ENCODE results near the gene PER2.
A peak's percentile ranks its signal among the peaks of the same experiment; 100 is the strongest.
"Not testable (repeated sequence)": the region's sequence is repeated elsewhere in the genome, so short reads cannot be mapped to it uniquely, and the experiment has no call there.

PER2 gene

GRCh38 chr2:238321467-238321866, 33.1 kb upstream of the PER2 start:
- Histone ChIP-seq H3K9ac (ENCODE audit: low read depth, low read length) (peak overlapping the region; percentile 55; the same call in 1 of the 2 replicates), H3K36me3 (ENCODE audit: insufficient read depth, low read length) (no peaks in the 10 kb centered on the region), H3K9me3 (ENCODE audit: control insufficient read depth, insufficient read depth, low read length) (no peaks in the 10 kb centered on the region), H3K4me1 (ENCODE audit: insufficient read depth, low read length) (peaks cover 5% of the 10 kb centered on the region; the same call in 1 of the 2 replicates)

DNA sequence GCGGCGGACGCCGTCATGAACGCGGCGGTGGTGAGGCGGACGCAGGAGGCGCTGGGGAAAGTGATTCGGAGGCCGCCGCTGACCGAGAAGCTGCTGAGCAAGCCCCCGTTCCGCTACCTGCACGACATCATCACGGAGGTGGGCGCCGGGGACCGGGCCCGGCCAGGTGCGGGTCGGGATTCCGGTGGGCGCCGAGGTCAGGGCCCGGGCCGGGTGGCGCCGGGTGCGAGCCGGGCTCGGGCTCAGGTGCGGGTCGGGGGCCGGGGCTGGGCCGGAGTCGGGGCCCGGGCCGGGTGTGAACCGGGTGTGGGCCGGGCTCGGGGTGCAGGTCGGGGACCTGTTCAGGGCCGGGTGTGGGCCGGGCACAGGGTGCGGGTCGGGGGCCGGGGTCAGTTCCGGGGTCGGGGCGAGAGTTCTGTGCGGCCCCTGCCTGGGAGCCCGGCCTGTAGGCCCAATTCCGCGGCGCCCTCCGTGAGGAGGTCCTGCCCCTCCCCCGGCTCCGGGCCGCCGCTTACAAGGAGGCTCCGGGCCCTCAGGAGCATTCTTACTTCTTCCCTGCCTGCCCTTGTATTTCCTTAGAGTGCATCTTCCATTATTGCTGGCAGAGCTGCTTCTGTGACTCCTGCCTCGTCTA, 32.4 kb upstream of the PER2 start:
- no peaks in the 10 kb centered on the region for H3K9me3 ChIP-seq (ENCODE audit: control insufficient read depth, insufficient read depth, low read length)
- H3K4me1 ChIP-seq (ENCODE audit: insufficient read depth, low read length): peaks cover 5% of the 10 kb centered on the region; the same call in 1 of the 2 replicates
- H3K36me3 ChIP-seq (ENCODE audit: insufficient read depth, low read length): no peaks in the 10 kb centered on the region
- peak overlapping the region; percentile 55; the same call in 1 of the 2 replicates for H3K9ac ChIP-seq (ENCODE audit: low read depth, low read length)

- no peaks in the 10 kb centered on the region for H3K9me3 ChIP-seq (ENCODE audit: control insufficient read depth, insufficient read depth, low read length)
- no peaks in the 10 kb centered on the region for H3K36me3 ChIP-seq (ENCODE audit: insufficient read depth, low read length)
- peak within 1 kb of the TSS; percentile 55; the same call in 1 of the 2 replicates for H3K9ac ChIP-seq (ENCODE audit: low read depth, low read length)
- H3K4me1 ChIP-seq (ENCODE audit: insufficient read depth, low read length): peaks cover 5% of the 10 kb centered on the region; the same call in 1 of the 2 replicates
Measured at GRCh38 chr2:238320246-238320647, 31.8 kb upstream of the PER2 start, which contains the start of gene TRAF3IP1. Gene TRAF3IP1, plus strand, starts transcription at chr2:238320518. Its CDS starts 145 bp downstream, at chr2:238320663.

DNA sequence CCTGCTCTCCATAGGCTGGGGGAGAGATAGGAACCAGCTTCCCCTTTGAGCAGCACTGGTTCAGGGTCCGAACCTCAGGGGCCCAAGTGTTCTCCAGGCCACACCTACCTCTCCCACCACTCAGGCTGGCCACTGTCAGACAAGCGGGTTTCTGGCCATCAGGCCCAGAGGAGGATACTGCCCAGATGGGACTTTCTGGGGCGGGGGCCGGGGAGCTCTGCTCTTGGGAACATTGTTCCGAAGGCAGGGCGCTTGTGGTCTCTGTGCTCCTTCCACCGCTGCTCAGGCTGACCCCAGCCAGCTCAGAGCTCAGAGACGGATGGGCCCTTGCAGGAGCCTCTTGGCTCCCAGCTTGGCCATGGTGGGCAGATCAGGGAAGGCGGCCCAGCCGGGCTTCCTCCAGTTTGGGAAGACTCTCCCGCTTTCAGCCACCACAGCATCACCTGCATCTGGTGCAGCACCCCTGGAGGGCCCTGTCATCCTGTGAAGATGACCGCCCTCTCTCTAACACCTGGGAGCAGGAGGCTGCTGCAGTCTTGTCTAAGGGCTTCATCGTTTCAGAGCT, 26.7 kb upstream of the PER2 start:
- Histone ChIP-seq H3K9me3 (ENCODE audit: control insufficient read depth, insufficient read depth, low read length) (no peaks in the 10 kb centered on the region), H3K4me1 (ENCODE audit: insufficient read depth, low read length) (no peaks in the 10 kb centered on the region), H3K36me3 (ENCODE audit: insufficient read depth, low read length) (no peaks in the 10 kb centered on the region), H3K9ac (ENCODE audit: low read depth, low read length) (no peak overlapping the region)

DNA sequence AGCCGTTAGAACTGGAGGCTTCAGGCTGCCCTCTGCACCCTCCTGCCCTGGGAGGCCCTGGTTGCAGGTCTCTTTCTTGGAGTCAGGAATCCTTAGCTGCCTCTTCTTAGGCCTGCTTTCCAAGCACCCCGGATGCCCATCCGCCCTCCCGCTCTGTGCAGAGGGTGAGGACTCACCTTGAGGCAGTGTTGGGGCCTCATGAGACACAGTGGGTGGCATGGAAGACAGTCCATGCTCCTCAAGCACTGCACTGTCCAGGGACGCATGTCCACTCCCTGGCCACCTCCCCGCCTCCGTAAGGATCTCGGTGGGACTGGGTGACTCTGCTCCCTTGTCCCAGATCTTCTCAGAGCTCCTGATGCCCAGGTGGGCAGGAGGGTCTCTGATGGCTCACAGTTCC, 26.2 kb upstream of the PER2 start:
- Histone ChIP-seq H3K9me3 (ENCODE audit: control insufficient read depth, insufficient read depth, low read length) (no peaks in the 10 kb centered on the region), H3K36me3 (ENCODE audit: insufficient read depth, low read length) (no peaks in the 10 kb centered on the region), H3K9ac (ENCODE audit: low read depth, low read length) (no peak overlapping the region), H3K4me1 (ENCODE audit: insufficient read depth, low read length) (no peaks in the 10 kb centered on the region)

- Histone ChIP-seq H3K9ac (ENCODE audit: low read depth, low read length) (no peak overlapping the region), H3K4me1 (ENCODE audit: insufficient read depth, low read length) (no peaks in the 10 kb centered on the region), H3K36me3 (ENCODE audit: insufficient read depth, low read length) (no peaks in the 10 kb centered on the region), H3K9me3 (ENCODE audit: control insufficient read depth, insufficient read depth, low read length) (no peaks in the 10 kb centered on the region)
Measured at GRCh38 chr2:238313991-238314350, 25.6 kb upstream of the PER2 start.

GRCh38 chr2:238313289-238313990, 25.0 kb upstream of the PER2 start:
- Histone ChIP-seq H3K4me1 (ENCODE audit: insufficient read depth, low read length) (no peaks in the 10 kb centered on the region), H3K36me3 (ENCODE audit: insufficient read depth, low read length) (no peaks in the 10 kb centered on the region), H3K9ac (ENCODE audit: low read depth, low read length) (no peak overlapping the region), H3K9me3 (ENCODE audit: control insufficient read depth, insufficient read depth, low read length) (no peaks in the 10 kb centered on the region)

- not testable (repeated sequence) for H3K9ac ChIP-seq (ENCODE audit: low read depth, low read length); H3K4me1 ChIP-seq (ENCODE audit: insufficient read depth, low read length); H3K36me3 ChIP-seq (ENCODE audit: insufficient read depth, low read length); H3K9me3 ChIP-seq (ENCODE audit: control insufficient read depth, insufficient read depth, low read length)
Measured at GRCh38 chr2:238310721-238311120, 22.3 kb upstream of the PER2 start.

- Histone ChIP-seq H3K9me3 (ENCODE audit: control insufficient read depth, insufficient read depth, low read length) (no peaks in the 10 kb centered on the region), H3K36me3 (ENCODE audit: insufficient read depth, low read length) (no peaks in the 10 kb centered on the region), H3K4me1 (ENCODE audit: insufficient read depth, low read length) (no peaks in the 10 kb centered on the region; the same call in 1 of the 2 replicates), H3K9ac (ENCODE audit: low read depth, low read length) (no peak overlapping the region)
Measured at GRCh38 chr2:238308177-238308576, 19.8 kb upstream of the PER2 start.

DNA sequence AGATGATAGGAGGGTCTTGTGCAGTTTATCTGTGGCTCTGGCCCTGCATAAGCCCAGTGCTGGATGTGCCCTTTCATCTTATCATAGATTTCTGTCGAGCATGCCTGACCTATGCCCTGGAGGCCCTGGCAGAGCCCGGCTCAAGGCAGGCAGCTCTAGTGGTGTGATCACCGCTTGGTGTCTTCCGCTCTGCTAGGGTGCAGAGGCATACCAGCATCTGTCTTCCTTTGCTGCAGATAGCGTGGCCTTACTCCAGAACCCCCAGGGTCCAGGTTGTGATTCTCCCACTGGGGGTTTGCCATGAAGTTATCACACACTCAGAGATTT, 18.2 kb upstream of the PER2 start:
- no peaks in the 10 kb centered on the region for H3K36me3 ChIP-seq (ENCODE audit: insufficient read depth, low read length)
- no peaks in the 10 kb centered on the region; the same call in 1 of the 2 replicates for H3K4me1 ChIP-seq (ENCODE audit: insufficient read depth, low read length)
- no peaks in the 10 kb centered on the region for H3K9me3 ChIP-seq (ENCODE audit: control insufficient read depth, insufficient read depth, low read length)
- H3K9ac ChIP-seq (ENCODE audit: low read depth, low read length): no peak overlapping the region

DNA sequence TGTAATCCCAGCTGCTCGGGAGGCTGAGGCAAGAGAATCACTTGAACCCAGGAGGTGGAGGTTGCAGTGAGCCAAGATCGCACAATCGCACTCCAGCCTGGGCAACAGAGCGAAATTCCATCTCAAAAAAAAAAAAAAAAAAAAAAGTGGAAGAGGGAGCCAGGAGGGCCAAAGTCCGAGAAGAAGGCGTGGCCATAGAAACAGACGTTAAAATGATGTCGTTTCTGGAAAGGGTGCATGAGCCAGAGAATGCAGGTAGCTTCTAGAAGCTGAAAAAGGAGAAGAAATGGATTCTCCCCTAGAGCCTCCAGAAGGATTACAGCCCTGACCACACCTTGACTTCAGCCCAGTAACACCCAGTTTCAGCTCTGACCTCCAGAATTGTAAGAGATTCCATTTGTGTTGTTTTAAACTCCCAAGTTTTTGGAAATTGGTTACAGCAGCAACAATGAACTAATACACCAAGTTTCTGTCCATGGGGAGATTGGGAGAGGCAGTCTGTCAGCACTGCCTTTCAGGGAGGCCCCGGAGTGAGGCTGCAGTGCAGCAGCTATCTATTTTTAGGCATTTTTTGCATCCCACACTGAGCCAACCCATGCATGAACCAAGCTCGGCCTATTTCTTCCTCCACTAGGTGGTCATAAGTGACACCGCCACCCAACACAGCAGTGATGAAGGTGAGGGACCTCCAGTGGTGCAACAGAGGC, 17.7 kb upstream of the PER2 start:
- Histone ChIP-seq H3K9ac (ENCODE audit: low read depth, low read length) (no peak overlapping the region), H3K4me1 (ENCODE audit: insufficient read depth, low read length) (no peaks in the 10 kb centered on the region; the same call in 1 of the 2 replicates), H3K36me3 (ENCODE audit: insufficient read depth, low read length) (no peaks in the 10 kb centered on the region), H3K9me3 (ENCODE audit: control insufficient read depth, insufficient read depth, low read length) (no peaks in the 10 kb centered on the region)

- H3K9me3 ChIP-seq (ENCODE audit: control insufficient read depth, insufficient read depth, low read length): no peaks in the 10 kb centered on the region
- H3K4me1 ChIP-seq (ENCODE audit: insufficient read depth, low read length): no peaks in the 10 kb centered on the region; the same call in 1 of the 2 replicates
- no peaks in the 10 kb centered on the region for H3K36me3 ChIP-seq (ENCODE audit: insufficient read depth, low read length)
- H3K9ac ChIP-seq (ENCODE audit: low read depth, low read length): no peak overlapping the region
Measured at GRCh38 chr2:238305092-238305862, 16.9 kb upstream of the PER2 start.

- Histone ChIP-seq H3K9me3 (ENCODE audit: control insufficient read depth, insufficient read depth, low read length) (no peaks in the 10 kb centered on the region), H3K9ac (ENCODE audit: low read depth, low read length) (no peak overlapping the region), H3K36me3 (ENCODE audit: insufficient read depth, low read length) (no peaks in the 10 kb centered on the region), H3K4me1 (ENCODE audit: insufficient read depth, low read length) (no peaks in the 10 kb centered on the region; the same call in 1 of the 2 replicates)
Measured at GRCh38 chr2:238304116-238304515, 15.7 kb upstream of the PER2 start.

DNA sequence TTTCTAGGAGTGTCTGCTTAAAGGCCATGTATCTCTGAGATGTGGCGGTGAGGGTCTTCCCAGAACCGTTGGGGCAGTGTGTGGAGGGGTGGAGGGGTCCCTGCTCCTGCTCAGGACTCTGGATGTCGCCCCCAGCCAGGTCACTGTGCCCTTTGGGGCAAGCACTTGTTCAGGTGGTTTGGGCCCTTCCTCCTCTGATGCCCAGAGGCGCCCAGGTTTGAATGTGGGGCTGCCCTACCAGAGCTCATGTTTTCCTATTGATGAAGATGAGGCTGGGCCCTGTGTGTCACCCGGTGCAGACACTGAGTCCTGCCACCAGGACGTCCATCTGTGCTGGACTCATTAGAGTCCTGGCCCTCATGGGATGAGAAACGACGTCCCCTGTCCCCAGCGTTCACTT, 14.3 kb upstream of the PER2 start:
- no peaks in the 10 kb centered on the region for H3K36me3 ChIP-seq (ENCODE audit: insufficient read depth, low read length)
- no peaks in the 10 kb centered on the region; the same call in 1 of the 2 replicates for H3K4me1 ChIP-seq (ENCODE audit: insufficient read depth, low read length)
- H3K9me3 ChIP-seq (ENCODE audit: control insufficient read depth, insufficient read depth, low read length): no peaks in the 10 kb centered on the region
- H3K9ac ChIP-seq (ENCODE audit: low read depth, low read length): no peak overlapping the region
